ENCODE data around the gene LYRM4.

LYRM4 gene

DNA sequence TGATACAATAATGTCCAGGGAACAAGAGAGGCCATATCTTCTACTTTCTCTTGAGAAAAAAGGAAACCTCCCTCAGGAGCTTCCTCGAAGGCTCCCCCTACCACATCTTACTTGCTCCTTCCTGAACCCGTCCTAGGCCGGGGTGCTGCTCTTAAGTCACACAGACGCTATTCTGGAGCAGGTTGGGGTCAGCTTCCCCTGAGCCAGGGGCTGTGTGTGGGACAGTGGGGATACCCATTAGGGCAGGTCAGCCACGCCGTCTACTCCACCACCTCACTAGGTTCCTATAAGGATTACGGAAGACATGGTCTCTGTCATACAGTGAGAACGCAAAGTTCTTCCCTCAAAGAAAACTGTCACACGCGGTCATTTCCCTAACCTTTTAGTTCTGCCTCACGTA is 183.8 kb downstream of the LYRM4 start:
- H3K9me3 ChIP-seq (ENCODE audit: low read length): no peaks in the 10 kb centered on the region
- H2AFZ ChIP-seq (ENCODE audit: low read length): no peak overlapping the region

DNA sequence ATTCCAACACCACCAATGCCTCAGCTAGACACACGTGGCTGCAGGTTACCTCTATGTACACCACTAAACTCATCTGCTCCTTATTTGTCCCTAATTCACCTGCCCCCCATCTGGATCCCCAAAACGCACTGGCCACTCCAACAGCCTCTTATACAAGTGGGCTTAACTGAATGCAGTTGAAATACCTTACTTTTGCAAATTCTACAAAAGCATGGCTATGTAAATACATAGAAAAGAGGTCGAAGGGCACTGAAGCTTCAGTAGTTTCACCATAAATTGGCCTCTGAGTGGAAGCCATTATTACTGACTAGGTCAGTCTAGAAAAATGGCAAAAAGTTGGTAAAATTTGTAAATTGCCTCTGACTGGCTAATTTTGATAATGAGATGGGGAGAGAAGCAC is 186.8 kb downstream of the LYRM4 start:
- H3K36me3 ChIP-seq (ENCODE audit: insufficient read depth, low read length): no peaks in the 10 kb centered on the region
- no peaks in the 10 kb centered on the region for H3K9me3 ChIP-seq (ENCODE audit: low read length)
- no peaks in the 10 kb centered on the region for H3F3A ChIP-seq (ENCODE audit: insufficient read depth, low read length)
- H3K4me3 ChIP-seq (ENCODE audit: low read depth, low read length, poor library complexity, severe bottlenecking): no peak overlapping the region
- no peak overlapping the region for H2AFZ ChIP-seq (ENCODE audit: low read length)
- no peaks in the 10 kb centered on the region for H3K27me3 ChIP-seq (ENCODE audit: insufficient read depth, low read length)
- H3K9me2 ChIP-seq (ENCODE audit: low read depth, low read length): no peaks in the 10 kb centered on the region
- no peaks in the 10 kb centered on the region for H3K4me1 ChIP-seq (ENCODE audit: insufficient read depth, low read length, severe bottlenecking)
- H3K9ac ChIP-seq (ENCODE audit: low read length): no peak overlapping the region
- no peak for TF ChIP-seq EZH2 (IDR thresholded peaks at IDR 0.05; ENCODE audit: borderline replicate concordance, low read length)
- TF ChIP-seq, protein P1, sequence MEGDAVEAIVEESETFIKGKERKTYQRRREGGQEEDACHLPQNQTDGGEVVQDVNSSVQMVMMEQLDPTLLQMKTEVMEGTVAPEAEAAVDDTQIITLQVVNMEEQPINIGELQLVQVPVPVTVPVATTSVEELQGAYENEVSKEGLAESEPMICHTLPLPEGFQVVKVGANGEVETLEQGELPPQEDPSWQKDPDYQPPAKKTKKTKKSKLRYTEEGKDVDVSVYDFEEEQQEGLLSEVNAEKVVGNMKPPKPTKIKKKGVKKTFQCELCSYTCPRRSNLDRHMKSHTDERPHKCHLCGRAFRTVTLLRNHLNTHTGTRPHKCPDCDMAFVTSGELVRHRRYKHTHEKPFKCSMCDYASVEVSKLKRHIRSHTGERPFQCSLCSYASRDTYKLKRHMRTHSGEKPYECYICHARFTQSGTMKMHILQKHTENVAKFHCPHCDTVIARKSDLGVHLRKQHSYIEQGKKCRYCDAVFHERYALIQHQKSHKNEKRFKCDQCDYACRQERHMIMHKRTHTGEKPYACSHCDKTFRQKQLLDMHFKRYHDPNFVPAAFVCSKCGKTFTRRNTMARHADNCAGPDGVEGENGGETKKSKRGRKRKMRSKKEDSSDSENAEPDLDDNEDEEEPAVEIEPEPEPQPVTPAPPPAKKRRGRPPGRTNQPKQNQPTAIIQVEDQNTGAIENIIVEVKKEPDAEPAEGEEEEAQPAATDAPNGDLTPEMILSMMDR (IDR thresholded peaks at IDR 0.05; ENCODE audit: low read length): no peak
- no peak overlapping the region for H3K27ac ChIP-seq (ENCODE audit: low read depth, low read length, poor library complexity, severe bottlenecking)
- H4K20me1 ChIP-seq (ENCODE audit: insufficient read depth, low read length): no peaks in the 10 kb centered on the region
- H3K79me2 ChIP-seq (ENCODE audit: insufficient read depth, low read length): no peaks in the 10 kb centered on the region
- H3K4me2 ChIP-seq (ENCODE audit: low read length): no peak overlapping the region

More for the DNA sequence above, 183.8 kb downstream of the LYRM4 start:
- Histone ChIP-seq H3K79me2 (ENCODE audit: insufficient read depth, low read length) (no peaks in the 10 kb centered on the region), H3K9ac (ENCODE audit: low read length) (no peak overlapping the region), H3K36me3 (ENCODE audit: insufficient read depth, low read length) (no peaks in the 10 kb centered on the region), H3K4me3 (ENCODE audit: low read depth, low read length, poor library complexity, severe bottlenecking) (no peak overlapping the region), H3K9me2 (ENCODE audit: low read depth, low read length) (no peaks in the 10 kb centered on the region), H3F3A (ENCODE audit: insufficient read depth, low read length) (no peaks in the 10 kb centered on the region), H3K4me2 (ENCODE audit: low read length) (no peak overlapping the region), H3K4me1 (ENCODE audit: insufficient read depth, low read length, severe bottlenecking) (no peaks in the 10 kb centered on the region), H4K20me1 (ENCODE audit: insufficient read depth, low read length) (no peaks in the 10 kb centered on the region), H3K27ac (ENCODE audit: low read depth, low read length, poor library complexity, severe bottlenecking) (no peak overlapping the region), H3K27me3 (ENCODE audit: insufficient read depth, low read length) (peaks cover 15% of the 10 kb centered on the region; the same call in 1 of the 2 replicates)
- TF ChIP-seq, protein P1 (IDR thresholded peaks at IDR 0.05; ENCODE audit: low read length): no peak
- no peak for TF ChIP-seq EZH2 (IDR thresholded peaks at IDR 0.05; ENCODE audit: borderline replicate concordance, low read length)

DNA sequence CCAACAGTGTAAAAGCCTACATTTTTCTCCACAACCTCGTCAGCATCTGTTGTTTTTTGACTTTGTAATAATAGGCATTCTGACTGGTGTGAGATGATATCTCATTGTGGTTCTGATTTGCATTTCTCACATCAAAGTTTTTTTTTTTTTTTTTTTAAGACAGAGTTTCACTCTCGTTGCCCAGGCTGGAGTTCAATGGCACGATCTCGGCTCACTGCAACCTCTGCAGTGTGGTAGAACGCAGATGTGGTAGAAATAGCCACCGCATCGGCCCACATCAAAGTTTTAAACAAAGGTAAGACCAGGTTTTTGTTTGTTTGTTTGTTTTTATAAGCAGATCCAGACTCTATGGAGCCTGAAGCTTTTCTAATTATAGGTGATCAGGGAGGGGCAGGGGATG is 188.3 kb downstream of the LYRM4 start:
- H3K4me1 ChIP-seq (ENCODE audit: insufficient read depth, low read length, severe bottlenecking): no peaks in the 10 kb centered on the region
- H3K9me3 ChIP-seq (ENCODE audit: low read length): no peaks in the 10 kb centered on the region
- no peak overlapping the region for H3K27ac ChIP-seq (ENCODE audit: low read depth, low read length, poor library complexity, severe bottlenecking)
- no peak overlapping the region for H3K4me3 ChIP-seq (ENCODE audit: low read depth, low read length, poor library complexity, severe bottlenecking)
- no peaks in the 10 kb centered on the region for H3F3A ChIP-seq (ENCODE audit: insufficient read depth, low read length)
- H3K4me2 ChIP-seq (ENCODE audit: low read length): no peak overlapping the region
- H2AFZ ChIP-seq (ENCODE audit: low read length): no peak overlapping the region
- H3K9ac ChIP-seq (ENCODE audit: low read length): no peak overlapping the region
- TF ChIP-seq EZH2 (IDR thresholded peaks at IDR 0.05; ENCODE audit: borderline replicate concordance, low read length): no peak
- TF ChIP-seq, protein P1 (IDR thresholded peaks at IDR 0.05; ENCODE audit: low read length): no peak
- no peaks in the 10 kb centered on the region for H3K79me2 ChIP-seq (ENCODE audit: insufficient read depth, low read length)
- H4K20me1 ChIP-seq (ENCODE audit: insufficient read depth, low read length): no peaks in the 10 kb centered on the region
- no peaks in the 10 kb centered on the region for H3K36me3 ChIP-seq (ENCODE audit: insufficient read depth, low read length)
- no peaks in the 10 kb centered on the region for H3K9me2 ChIP-seq (ENCODE audit: low read depth, low read length)
- H3K27me3 ChIP-seq (ENCODE audit: insufficient read depth, low read length): peaks cover 4% of the 10 kb centered on the region; the same call in 1 of the 2 replicates

All from OCI-LY1 (cell line).